Measurements from ENCODE around the gene BPIFB3.

Gene BPIFB3

DNA sequence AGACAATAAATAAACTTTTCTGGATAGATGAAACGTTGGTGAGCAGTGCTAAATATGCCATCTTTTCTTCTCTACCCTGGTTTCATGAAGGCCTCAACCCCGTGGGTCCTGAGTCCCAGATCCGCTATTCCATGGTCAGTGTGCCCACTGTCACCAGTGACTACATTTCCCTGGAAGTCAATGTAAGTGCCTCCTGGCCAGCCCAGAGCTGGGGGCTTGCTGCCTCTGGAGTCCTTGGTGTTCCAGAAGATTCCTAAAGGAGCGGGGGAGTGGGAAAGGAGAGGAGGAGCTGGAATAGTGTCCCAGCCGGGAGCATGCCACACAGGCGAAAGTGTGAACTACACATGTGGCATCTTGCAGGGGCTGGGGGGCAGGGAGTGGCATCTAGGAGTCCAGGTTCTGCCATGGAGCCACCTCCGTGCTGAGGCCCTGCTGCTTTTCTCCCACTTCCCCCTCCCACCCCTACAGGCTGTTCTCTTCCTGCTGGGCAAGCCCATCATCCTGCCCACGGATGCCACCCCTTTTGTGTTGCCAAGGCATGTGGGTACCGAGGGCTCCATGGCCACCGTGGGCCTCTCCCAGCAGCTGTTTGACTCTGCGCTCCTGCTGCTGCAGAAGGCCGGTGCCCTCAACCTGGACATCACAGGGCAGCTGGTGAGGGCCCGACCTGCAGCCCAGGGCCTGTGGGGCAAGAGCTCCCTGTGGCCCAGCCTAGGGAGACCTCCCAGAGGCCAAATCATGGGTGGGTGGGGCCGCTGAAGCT is 35.4 kb upstream of the BPIFB3 start:
- Histone ChIP-seq H3K9ac (ENCODE audit: low read depth, low read length) (no peak overlapping the region), H3K36me3 (ENCODE audit: insufficient read depth, low read length) (no peaks in the 10 kb centered on the region), H3K27ac (ENCODE audit: low read depth, low read length) (no peak overlapping the region), H3K4me1 (ENCODE audit: insufficient read depth, low read length) (no peaks in the 10 kb centered on the region), H3K9me3 (ENCODE audit: insufficient read depth, low read depth, low read length) (no peaks in the 10 kb centered on the region), H3K27me3 (ENCODE audit: insufficient read depth, low read length) (no peaks in the 10 kb centered on the region), H3K4me3 (ENCODE audit: low read length) (no peak overlapping the region)
- WGBS: 90% methylated on average over 14 of the region's 14 CpGs

DNA sequence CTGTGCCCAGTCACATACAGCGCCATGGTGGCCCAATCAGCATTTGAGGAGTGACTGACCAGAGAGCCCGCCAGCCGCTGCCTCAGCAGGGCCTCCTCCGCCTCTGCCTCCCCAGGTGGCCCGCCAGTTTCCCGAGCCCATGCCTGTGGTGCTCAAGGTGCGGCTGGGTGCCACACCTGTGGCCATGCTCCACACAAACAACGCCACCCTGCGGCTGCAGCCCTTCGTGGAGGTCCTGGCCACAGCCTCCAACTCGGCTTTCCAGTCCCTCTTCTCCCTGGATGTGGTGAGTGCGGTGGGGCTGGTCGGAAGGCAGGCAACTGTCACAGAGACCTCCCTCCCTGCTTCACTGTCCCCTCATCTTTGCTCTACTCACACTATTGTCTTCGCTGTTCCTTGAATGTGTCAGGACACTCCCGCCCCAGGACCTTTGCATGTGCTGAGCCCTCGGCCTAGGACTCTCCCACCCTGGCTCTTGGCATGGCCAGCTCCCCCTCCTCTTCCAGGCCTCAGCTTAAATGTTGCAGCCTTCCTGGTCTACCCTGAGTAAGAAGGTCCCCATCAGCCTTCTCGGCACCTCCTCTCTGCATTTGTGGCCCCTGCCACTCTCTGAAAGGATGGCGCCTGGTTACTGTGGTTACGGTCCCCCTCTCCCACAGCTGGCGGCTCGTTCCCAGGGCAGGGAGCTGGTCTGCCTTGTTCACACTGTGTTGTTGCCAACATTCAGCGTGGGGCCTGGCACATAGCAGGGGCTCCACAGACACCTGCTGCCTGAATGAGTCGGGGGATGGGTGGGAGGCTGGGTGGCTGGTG is 34.0 kb upstream of the BPIFB3 start:
- Histone ChIP-seq H3K9ac (ENCODE audit: low read depth, low read length) (no peak overlapping the region), H3K4me3 (ENCODE audit: low read length) (no peak overlapping the region), H3K27me3 (ENCODE audit: insufficient read depth, low read length) (no peaks in the 10 kb centered on the region), H3K36me3 (ENCODE audit: insufficient read depth, low read length) (no peaks in the 10 kb centered on the region), H3K27ac (ENCODE audit: low read depth, low read length) (no peak overlapping the region), H3K9me3 (ENCODE audit: insufficient read depth, low read depth, low read length) (no peaks in the 10 kb centered on the region), H3K4me1 (ENCODE audit: insufficient read depth, low read length) (no peaks in the 10 kb centered on the region)
- WGBS: 94% methylated on average over 23 of the region's 23 CpGs

DNA sequence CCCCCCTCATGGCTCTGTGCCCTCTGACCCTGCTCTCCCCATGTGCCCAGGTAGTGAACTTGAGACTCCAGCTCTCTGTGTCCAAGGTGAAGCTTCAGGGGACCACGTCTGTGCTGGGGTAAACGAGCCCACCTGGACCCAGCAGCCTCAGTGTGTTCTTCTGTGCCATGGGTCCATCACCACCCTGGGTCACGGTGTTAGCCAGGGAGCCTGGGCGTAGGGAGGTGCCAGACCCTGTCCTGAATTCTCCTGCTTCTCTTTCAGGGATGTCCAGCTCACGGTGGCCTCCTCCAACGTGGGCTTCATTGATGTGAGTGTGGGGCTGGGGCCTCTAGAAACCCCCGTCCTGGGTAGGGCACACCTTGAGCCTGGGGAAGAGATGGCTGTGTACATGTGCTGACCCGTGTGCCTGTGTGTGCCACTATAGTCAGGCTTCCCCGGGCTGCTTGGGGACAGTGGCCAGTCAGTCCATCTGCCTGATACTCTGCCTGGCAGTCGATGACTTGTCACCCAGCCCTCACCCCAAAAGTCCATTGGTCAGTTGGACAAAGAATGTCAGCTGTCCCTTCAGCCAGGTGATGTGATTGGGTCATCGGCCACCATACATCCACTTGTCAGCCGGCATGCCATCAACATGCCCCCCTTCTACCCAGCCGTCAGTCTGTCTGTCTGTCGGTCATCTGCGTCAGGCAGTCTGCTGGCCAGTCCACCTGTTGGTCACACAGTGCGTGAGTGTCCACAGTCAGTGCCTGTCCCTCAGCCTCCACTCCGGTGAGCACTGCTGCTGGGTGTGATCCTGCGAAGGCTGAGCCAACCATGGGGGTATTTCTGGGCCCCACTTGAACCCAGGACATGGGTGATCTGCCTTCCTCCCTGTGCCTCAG is 33.2 kb upstream of the BPIFB3 start:
- Histone ChIP-seq H3K9me3 (ENCODE audit: insufficient read depth, low read depth, low read length) (no peaks in the 10 kb centered on the region), H3K27ac (ENCODE audit: low read depth, low read length) (no peak overlapping the region), H3K27me3 (ENCODE audit: insufficient read depth, low read length) (no peaks in the 10 kb centered on the region), H3K4me1 (ENCODE audit: insufficient read depth, low read length) (no peaks in the 10 kb centered on the region), H3K4me3 (ENCODE audit: low read length) (no peak overlapping the region), H3K9ac (ENCODE audit: low read depth, low read length) (no peak overlapping the region), H3K36me3 (ENCODE audit: insufficient read depth, low read length) (no peaks in the 10 kb centered on the region)
- 94% methylated on average over 18 of the region's 18 CpGs for WGBS

DNA sequence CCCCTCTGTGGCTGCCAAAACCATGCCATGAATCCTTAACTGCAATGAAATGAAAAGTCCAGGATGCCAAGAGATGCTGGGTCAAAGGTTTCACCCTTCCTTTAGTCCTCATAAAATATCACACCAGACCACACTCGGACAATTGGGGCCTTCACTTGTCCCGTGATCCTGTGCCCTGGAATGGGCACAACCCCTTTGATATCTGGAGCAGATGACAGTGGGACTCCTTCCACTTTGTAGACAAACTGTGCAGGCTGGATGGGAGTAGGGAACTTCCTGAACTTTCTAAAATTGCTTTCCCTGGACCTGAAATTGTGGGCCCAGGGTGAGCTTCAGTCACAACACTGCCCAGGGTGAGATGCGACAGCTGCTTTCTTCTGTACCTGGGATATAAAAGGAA is 31.8 kb upstream of the BPIFB3 start:
- H3K36me3 ChIP-seq (ENCODE audit: insufficient read depth, low read length): no peaks in the 10 kb centered on the region
- no peaks in the 10 kb centered on the region for H3K9me3 ChIP-seq (ENCODE audit: insufficient read depth, low read depth, low read length)
- no peaks in the 10 kb centered on the region for H3K27me3 ChIP-seq (ENCODE audit: insufficient read depth, low read length)
- H3K9ac ChIP-seq (ENCODE audit: low read depth, low read length): no peak overlapping the region
- WGBS: 92% methylated on average over 3 of the region's 3 CpGs
- H3K4me3 ChIP-seq (ENCODE audit: low read length): no peak overlapping the region
- H3K27ac ChIP-seq (ENCODE audit: low read depth, low read length): no peak overlapping the region
- no peaks in the 10 kb centered on the region for H3K4me1 ChIP-seq (ENCODE audit: insufficient read depth, low read length)

DNA sequence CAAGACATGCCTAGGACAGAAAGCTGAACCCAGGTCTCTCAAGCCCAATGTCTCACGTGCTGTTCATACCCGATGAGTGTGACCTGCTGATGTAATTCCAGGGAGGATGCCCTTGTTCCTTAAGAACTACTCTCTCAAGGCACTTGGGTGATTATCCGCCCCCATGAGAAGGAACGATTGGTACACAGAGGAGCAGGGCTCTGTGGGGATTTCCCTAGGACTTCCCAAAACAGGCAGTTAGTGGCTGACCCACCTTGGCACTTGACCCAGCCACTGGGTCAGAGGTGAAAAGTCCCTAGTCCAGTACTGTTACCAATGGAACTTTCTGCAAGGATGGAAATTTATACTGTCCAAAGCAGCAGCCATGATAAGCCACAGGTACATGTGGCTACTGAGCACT is 31.4 kb upstream of the BPIFB3 start:
- WGBS: 89% methylated on average over 4 of the region's 4 CpGs

DNA sequence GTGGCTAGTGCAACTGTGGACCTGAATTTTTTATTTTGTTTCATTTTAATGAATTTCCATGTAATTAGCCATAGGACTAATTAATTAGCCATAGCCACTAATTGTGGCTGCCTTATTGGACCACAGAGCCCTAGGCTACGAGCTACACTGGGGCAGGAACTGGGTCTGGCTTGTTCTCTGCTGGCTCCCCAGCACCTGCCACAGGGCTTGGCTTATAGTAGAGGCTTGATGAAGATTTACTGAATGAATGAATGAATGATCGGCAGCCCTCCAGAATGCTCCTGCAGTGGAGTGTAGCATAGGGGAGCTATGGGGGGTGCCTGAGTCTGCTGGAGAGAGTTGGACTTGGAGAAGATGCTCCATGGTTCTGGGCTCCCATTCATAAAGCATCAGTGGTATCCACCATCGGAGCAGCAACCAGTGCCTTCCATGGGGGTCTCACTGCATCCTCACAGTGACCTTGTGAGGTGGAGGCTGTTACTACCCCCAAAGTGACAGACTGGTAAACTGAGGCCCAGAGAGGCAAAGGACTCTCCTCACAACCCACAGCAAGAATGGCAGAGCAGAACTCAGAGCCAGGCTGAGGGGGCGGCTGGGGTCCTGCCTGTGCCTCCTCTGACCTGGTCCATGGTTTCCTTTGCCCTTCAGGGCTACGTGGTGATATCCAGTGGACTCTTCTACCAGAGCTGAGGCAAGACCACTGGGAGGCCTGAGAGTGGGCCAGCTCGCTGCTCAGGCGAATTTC is 30.8 kb upstream of the BPIFB3 start:
- no peak overlapping the region for H3K9ac ChIP-seq (ENCODE audit: low read depth, low read length)
- H3K27me3 ChIP-seq (ENCODE audit: insufficient read depth, low read length): no peaks in the 10 kb centered on the region
- no peaks in the 10 kb centered on the region for H3K4me1 ChIP-seq (ENCODE audit: insufficient read depth, low read length)
- no peaks in the 10 kb centered on the region for H3K36me3 ChIP-seq (ENCODE audit: insufficient read depth, low read length)
- H3K4me3 ChIP-seq (ENCODE audit: low read length): no peak overlapping the region
- no peaks in the 10 kb centered on the region for H3K9me3 ChIP-seq (ENCODE audit: insufficient read depth, low read depth, low read length)
- no peak overlapping the region for H3K27ac ChIP-seq (ENCODE audit: low read depth, low read length)
- WGBS: 89% methylated on average over 7 of the region's 7 CpGs

More for the DNA sequence above, 31.4 kb upstream of the BPIFB3 start:
- H3K36me3 ChIP-seq (ENCODE audit: insufficient read depth, low read length): no peaks in the 10 kb centered on the region
- H3K9ac ChIP-seq (ENCODE audit: low read depth, low read length): no peak overlapping the region
- no peaks in the 10 kb centered on the region for H3K4me1 ChIP-seq (ENCODE audit: insufficient read depth, low read length)
- H3K4me3 ChIP-seq (ENCODE audit: low read length): no peak overlapping the region
- no peak overlapping the region for H3K27ac ChIP-seq (ENCODE audit: low read depth, low read length)
- no peaks in the 10 kb centered on the region for H3K9me3 ChIP-seq (ENCODE audit: insufficient read depth, low read depth, low read length)
- no peaks in the 10 kb centered on the region for H3K27me3 ChIP-seq (ENCODE audit: insufficient read depth, low read length)

DNA sequence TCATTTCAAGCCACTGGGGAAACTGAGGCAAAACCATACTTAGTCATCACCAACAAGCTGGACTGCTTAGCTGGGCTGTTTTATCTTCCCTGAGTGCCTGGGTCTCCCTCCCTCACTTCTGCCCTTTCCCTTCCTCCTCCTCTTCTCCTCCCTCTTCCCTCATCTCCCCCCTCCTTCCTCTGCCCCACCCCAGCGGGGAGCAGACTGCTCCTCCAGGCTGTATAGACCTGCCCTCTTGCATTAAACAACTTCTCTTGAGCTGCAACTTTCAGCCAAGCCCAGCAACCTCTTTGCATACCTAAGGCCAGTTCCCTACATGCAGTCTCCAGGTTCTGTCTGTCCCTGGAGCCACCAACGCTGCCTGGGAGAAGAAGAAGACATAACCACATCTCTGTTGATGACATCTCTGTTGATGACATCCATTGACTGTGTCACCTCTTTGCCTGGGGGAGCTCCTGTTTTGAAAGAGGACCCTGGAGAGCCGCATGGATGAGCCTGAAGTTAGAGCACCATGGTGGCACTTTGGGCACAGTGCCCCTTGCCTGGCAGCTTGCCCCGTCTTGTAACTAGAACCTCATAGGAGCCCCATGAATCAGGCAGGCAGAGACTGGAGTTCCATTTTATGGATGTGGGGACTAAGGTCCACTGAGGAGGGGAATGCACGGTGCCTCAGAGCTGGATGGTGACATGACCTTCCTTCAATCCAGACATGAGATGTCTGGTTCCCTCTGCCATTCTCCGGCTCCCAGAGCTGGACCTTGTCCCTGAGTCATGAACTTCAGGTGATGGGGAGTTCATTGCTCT is 30.1 kb upstream of the BPIFB3 start:
- no peaks in the 10 kb centered on the region for H3K36me3 ChIP-seq (ENCODE audit: insufficient read depth, low read length)
- H3K9me3 ChIP-seq (ENCODE audit: insufficient read depth, low read depth, low read length): no peaks in the 10 kb centered on the region
- H3K4me1 ChIP-seq (ENCODE audit: insufficient read depth, low read length): no peaks in the 10 kb centered on the region
- H3K27me3 ChIP-seq (ENCODE audit: insufficient read depth, low read length): no peaks in the 10 kb centered on the region
- WGBS: 62% methylated on average over 6 of the region's 6 CpGs
- no peak overlapping the region for H3K9ac ChIP-seq (ENCODE audit: low read depth, low read length)
- no peak overlapping the region for H3K4me3 ChIP-seq (ENCODE audit: low read length)
- H3K27ac ChIP-seq (ENCODE audit: low read depth, low read length): no peak overlapping the region

DNA sequence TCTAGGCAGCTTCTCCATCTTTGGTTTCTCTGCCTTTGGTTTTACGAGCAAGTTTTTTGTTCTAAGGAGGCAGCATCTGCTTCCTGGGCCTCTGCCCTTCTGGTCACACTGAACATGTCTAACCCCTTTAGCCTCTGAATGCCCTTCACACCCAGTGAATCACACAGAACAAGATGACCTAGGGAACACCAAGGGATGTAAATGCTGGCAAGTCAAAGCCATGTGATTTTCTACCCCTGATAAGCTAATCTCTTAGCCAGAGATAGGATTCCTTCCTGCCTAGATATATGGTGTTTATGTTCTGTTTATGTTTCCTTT is 29.5 kb upstream of the BPIFB3 start:
- H3K9me3 ChIP-seq (ENCODE audit: insufficient read depth, low read depth, low read length): no peaks in the 10 kb centered on the region
- no peak overlapping the region for H3K4me3 ChIP-seq (ENCODE audit: low read length)
- no peak overlapping the region for H3K9ac ChIP-seq (ENCODE audit: low read depth, low read length)
- no peak overlapping the region for H3K27ac ChIP-seq (ENCODE audit: low read depth, low read length)
- no peaks in the 10 kb centered on the region for H3K27me3 ChIP-seq (ENCODE audit: insufficient read depth, low read length)
- WGBS: 96% methylated on average over 1 of the region's 1 CpG
- no peaks in the 10 kb centered on the region for H3K4me1 ChIP-seq (ENCODE audit: insufficient read depth, low read length)
- H3K36me3 ChIP-seq (ENCODE audit: insufficient read depth, low read length): no peaks in the 10 kb centered on the region

DNA sequence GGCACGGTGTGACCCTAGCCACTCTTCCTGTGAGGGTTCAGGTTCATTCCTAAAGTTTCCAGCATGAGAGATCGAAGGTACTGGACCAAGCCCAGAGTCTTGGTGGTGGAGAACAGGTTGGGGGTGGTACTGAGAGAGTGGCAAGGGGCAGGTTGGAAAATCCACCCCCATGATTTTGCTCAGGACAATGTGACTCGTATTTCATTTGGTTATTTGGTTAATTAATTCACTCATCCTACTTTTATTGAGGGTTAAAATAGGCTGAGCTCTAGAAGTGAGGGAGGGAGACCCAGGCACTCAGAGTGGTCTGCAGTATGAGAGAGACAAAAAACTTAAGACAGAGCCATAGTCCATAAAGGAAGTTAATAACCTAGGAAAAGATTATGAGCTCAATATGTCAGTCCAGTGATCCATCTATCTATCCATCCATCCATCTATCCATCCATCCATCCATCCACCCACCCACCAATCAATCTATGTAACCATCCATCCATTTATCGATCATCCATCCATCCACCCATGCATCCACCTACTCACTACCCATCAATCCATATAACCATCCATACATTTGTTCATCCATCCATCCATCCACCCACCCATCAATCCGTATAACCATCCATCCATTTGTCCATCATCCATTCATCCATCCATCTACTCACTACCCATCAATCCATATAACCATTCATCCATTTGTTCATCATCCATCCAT is 28.9 kb upstream of the BPIFB3 start:
- no peak overlapping the region for H3K4me3 ChIP-seq (ENCODE audit: low read length)
- H3K9ac ChIP-seq (ENCODE audit: low read depth, low read length): no peak overlapping the region
- H3K9me3 ChIP-seq (ENCODE audit: insufficient read depth, low read depth, low read length): no peaks in the 10 kb centered on the region
- no peak overlapping the region for H3K27ac ChIP-seq (ENCODE audit: low read depth, low read length)
- H3K36me3 ChIP-seq (ENCODE audit: insufficient read depth, low read length): no peaks in the 10 kb centered on the region
- H3K4me1 ChIP-seq (ENCODE audit: insufficient read depth, low read length): no peaks in the 10 kb centered on the region
- H3K27me3 ChIP-seq (ENCODE audit: insufficient read depth, low read length): no peaks in the 10 kb centered on the region
- WGBS: 87% methylated on average over 4 of the region's 5 CpGs
